RWPE2 (cell line): ENCODE results near the gene TSHZ2.
A peak's percentile ranks its signal among the peaks of the same experiment; 100 is the strongest.

Experiments used
- ATAC-seq: fragments of 200-7000 bp; cut with Tn5 transposase; 3 replicates; pipeline ENCODE4 v1.9.1; 2021; ENCODE audit warnings: low read depth
- DNase-seq: peaks from one replicate; pipeline ENCODE4 v3.0.0-alpha.2; 2020; ENCODE audit warnings: low spot score
- H3K27ac ChIP-seq: fragments of 450-650 bp; 2 replicates; pipeline ENCODE4 v1.5.1; 2017; ENCODE audit warnings: mild to moderate bottlenecking; ENCODE audit not compliant: poor library complexity, severe bottlenecking
- H3K27me3 ChIP-seq: fragments of 250-450 bp; sonication (Bioruptor Pico); 2 replicates; pipeline ENCODE4 v1.5.1; 2021; ENCODE audit warnings: mild to moderate bottlenecking, moderate library complexity; ENCODE audit not compliant: insufficient read depth, poor library complexity, severe bottlenecking
- H3K36me3 ChIP-seq: fragments of 250-450 bp; sonication (Bioruptor Pico); 2 replicates; pipeline ENCODE4 v1.5.1; 2020; ENCODE audit warnings: low read depth, mild to moderate bottlenecking, moderate library complexity
- H3K4me1 ChIP-seq: fragments of 250-450 bp; sonication (Bioruptor Pico); 2 replicates; pipeline ENCODE4 v1.5.1; 2021; ENCODE audit warnings: mild to moderate bottlenecking, moderate library complexity; ENCODE audit not compliant: insufficient read depth, poor library complexity, severe bottlenecking
- H3K4me3 ChIP-seq: fragments of 250-450 bp; sonication (Bioruptor Pico); 2 replicates; pipeline ENCODE4 v1.5.1; 2021; ENCODE audit warnings: mild to moderate bottlenecking, moderate library complexity; ENCODE audit not compliant: severe bottlenecking
- H3K9me3 ChIP-seq: fragments of 250-450 bp; sonication (Bioruptor Pico); 2 replicates; pipeline ENCODE4 v1.5.1; 2021; ENCODE audit warnings: mild to moderate bottlenecking, moderate library complexity; ENCODE audit not compliant: severe bottlenecking
- CTCF ChIP-seq: fragments of 450-650 bp; IDR thresholded peaks from one replicate; pipeline ENCODE4 v1.5.1; 2017; ENCODE audit warnings: mild to moderate bottlenecking, moderate library complexity; ENCODE audit not compliant: poor library complexity, severe bottlenecking

The TSHZ2 gene

GRCh38 chr20:52926505-52926904 is 45.7 kb upstream of the TSHZ2 start:
- H3K27me3 ChIP-seq = no peaks in the 10 kb centered on the region
- H3K4me3 ChIP-seq = no peak overlapping the region
- H3K9me3 ChIP-seq = no peaks in the 10 kb centered on the region
- TF ChIP-seq CTCF = no peak
- no peak for DNase-seq
- ATAC-seq = peak; percentile 20; the same call in 2 of the 3 replicates
- peaks cover 32% of the 10 kb centered on the region for H3K4me1 ChIP-seq
- H3K27ac ChIP-seq = no peak overlapping the region
- no peaks in the 10 kb centered on the region for H3K36me3 ChIP-seq

- ATAC-seq = no peak
Observed at GRCh38 chr20:52933867-52934266, 38.3 kb upstream of the TSHZ2 start.

GRCh38 chr20:52936351-52937340 is 35.5 kb upstream of the TSHZ2 start:
- ATAC-seq (peak; percentile 56), DNase-seq (no peak)
- Histone ChIP-seq H3K27ac (no peak overlapping the region), H3K4me1 (peaks cover 4% of the 10 kb centered on the region), H3K27me3 (no peaks in the 10 kb centered on the region), H3K9me3 (no peaks in the 10 kb centered on the region), H3K4me3 (no peak overlapping the region), H3K36me3 (no peaks in the 10 kb centered on the region)
- no peak for TF ChIP-seq CTCF

More at GRCh38 chr20:52933867-52934266, 38.3 kb upstream of the TSHZ2 start:
- H3K4me1 ChIP-seq = peaks cover 4% of the 10 kb centered on the region
- no peaks in the 10 kb centered on the region for H3K27me3 ChIP-seq
- no peak overlapping the region for H3K27ac ChIP-seq
- no peak for TF ChIP-seq CTCF
- H3K4me3 ChIP-seq = no peak overlapping the region
- H3K9me3 ChIP-seq = no peaks in the 10 kb centered on the region
- DNase-seq = no peak
- H3K36me3 ChIP-seq = no peaks in the 10 kb centered on the region

GRCh38 chr20:52937591-52938100 is 34.5 kb upstream of the TSHZ2 start:
- peak; percentile 18; the same call in 1 of the 3 replicates for ATAC-seq
- no peaks in the 10 kb centered on the region for H3K36me3 ChIP-seq
- H3K27me3 ChIP-seq = no peaks in the 10 kb centered on the region
- H3K27ac ChIP-seq = no peak overlapping the region
- no peak for DNase-seq
- TF ChIP-seq CTCF = no peak
- no peaks in the 10 kb centered on the region for H3K9me3 ChIP-seq
- H3K4me1 ChIP-seq = peaks cover 5% of the 10 kb centered on the region
- no peak overlapping the region for H3K4me3 ChIP-seq
